GM12878 (cell line): ENCODE results near the gene CBX2.

Source experiments
- ATF2 ChIP-seq: IDR thresholded peaks from 2 replicates; pipeline ENCODE4 v1.6.1; 2012; ENCODE audit warnings: low read length, inconsistent platforms
- BACH1 ChIP-seq: fragments of 450-650 bp; IDR thresholded peaks from 2 replicates; pipeline ENCODE4 v1.6.1; 2017; ENCODE audit warnings: mild to moderate bottlenecking, borderline replicate concordance
- CEBPB ChIP-seq, 2 experiments: fragments of 150-350 bp in 1 of 2; IDR thresholded peaks; 2 replicates each; pipeline ENCODE4 v1.6.1; 2012 to 2014; ENCODE audit warnings: low read depth in 2 of 2, low read length in 2 of 2, borderline replicate concordance in 1 of 2, inconsistent platforms in 1 of 2
- CTCF ChIP-seq, 3 experiments: IDR thresholded peaks in 2 of 3; conservative IDR thresholded peaks in 1 of 3; 2 replicates each; pipeline ENCODE4 v1.5.1; 2011; ENCODE audit warnings: low read depth in 3 of 3, low read length in 3 of 3, mild to moderate bottlenecking in 3 of 3, control low read depth in 2 of 3, moderate library complexity in 2 of 3, inconsistent platforms in 1 of 3, mixed read lengths in 1 of 3; ENCODE audit not compliant: control insufficient read depth in 2 of 3, insufficient read depth in 1 of 3; ENCODE audit errors: extremely low read depth in 1 of 3
- EP300 ChIP-seq, 2 experiments: fragments of 150-350 bp in 1 of 2; IDR thresholded peaks; 2 replicates each; pipeline ENCODE4 v1.6.1; 2011 to 2012; ENCODE audit warnings: low read depth in 2 of 2, low read length in 2 of 2, borderline replicate concordance in 1 of 2, improper control_type of control experiment in 1 of 2, inconsistent platforms in 1 of 2; ENCODE audit not compliant: control insufficient read depth in 1 of 2
- FOXK2 ChIP-seq: fragments of 450-650 bp; IDR thresholded peaks from 2 replicates; pipeline ENCODE4 v1.6.1; 2017; ENCODE audit warnings: mild to moderate bottlenecking, moderate library complexity
- HDAC2 ChIP-seq: fragments of 200-600 bp; sonication (generic); IDR thresholded peaks from 2 replicates; pipeline ENCODE4 v1.6.1; 2017
- HDGF ChIP-seq: fragments of 450-650 bp; IDR thresholded peaks from 2 replicates; pipeline ENCODE4 v1.6.1; 2016; ENCODE audit warnings: antibody characterized with exemption
- JUNB ChIP-seq: IDR thresholded peaks from 2 replicates; pipeline ENCODE4 v1.6.1; 2016; ENCODE audit warnings: antibody characterized with exemption, mild to moderate bottlenecking
- JUND ChIP-seq: IDR thresholded peaks from 2 replicates; pipeline ENCODE4 v1.6.1; 2012; ENCODE audit warnings: low read depth, mild to moderate bottlenecking, low read length, improper control_type of control experiment, moderate library complexity
- POLR2AphosphoS5 ChIP-seq: IDR thresholded peaks from 2 replicates; pipeline ENCODE4 v1.6.1; 2011; ENCODE audit warnings: mild to moderate bottlenecking, low read length, inconsistent platforms
- TCF7 ChIP-seq: IDR thresholded peaks from 2 replicates; pipeline ENCODE4 v1.6.1; 2014; ENCODE audit warnings: antibody characterized with exemption, borderline replicate concordance

- no peak for TF ChIP-seq POLR2AphosphoS5
- no peak for TF ChIP-seq CTCF (IDR thresholded peaks at IDR 0.05 in 2 of 3, conservative IDR thresholded peaks at IDR 0.05 in 1 of 3; ENCODE audit: control insufficient read depth in 2 of 3, extremely low read depth in 1 of 3, insufficient read depth in 1 of 3, low read depth in 3 of 3, low read length in 3 of 3)
- no peak for TF ChIP-seq HDGF
- TF ChIP-seq EP300 (IDR thresholded peaks at IDR 0.05; ENCODE audit: borderline replicate concordance in 1 of 2, control insufficient read depth in 1 of 2, low read depth in 2 of 2, low read length in 2 of 2): no peak
- TF ChIP-seq FOXK2: no peak
- TF ChIP-seq HDAC2: no peak
- no peak for TF ChIP-seq CEBPB (IDR thresholded peaks at IDR 0.05; ENCODE audit: borderline replicate concordance in 1 of 2, low read depth in 2 of 2, low read length in 2 of 2)
- TF ChIP-seq ATF2: no peak
- no peak for TF ChIP-seq JUND
- no peak for TF ChIP-seq JUNB
- no peak for TF ChIP-seq TCF7
- TF ChIP-seq BACH1: no peak
Observed at GRCh38 chr17:79835470-79835899, 57.5 kb downstream of the CBX2 start.
